AG10803 (cell line): ENCODE results near the gene USP50.
A peak's percentile ranks its signal among the peaks of the same experiment; 100 is the strongest.
"Not testable (repeated sequence)": the region's sequence is repeated elsewhere in the genome, so short reads cannot be mapped to it uniquely, and the experiment has no call there.

ENCODE experiments used
- DNase-seq: peaks from one replicate; pipeline ENCODE4 v3.0.0; 2010; ENCODE audit warnings: low read depth
- H3K4me3 ChIP-seq: 2 replicates; pipeline ENCODE4 v1.5.1; 2011; ENCODE audit warnings: mild to moderate bottlenecking, low read length, control low read depth
- TF ChIP-seq, protein P1 (sequence below): conservative IDR thresholded peaks from 2 replicates; pipeline ENCODE4 v1.5.1; 2011; ENCODE audit warnings: mild to moderate bottlenecking, low read length, control low read depth, inconsistent platforms

USP50 gene

DNA sequence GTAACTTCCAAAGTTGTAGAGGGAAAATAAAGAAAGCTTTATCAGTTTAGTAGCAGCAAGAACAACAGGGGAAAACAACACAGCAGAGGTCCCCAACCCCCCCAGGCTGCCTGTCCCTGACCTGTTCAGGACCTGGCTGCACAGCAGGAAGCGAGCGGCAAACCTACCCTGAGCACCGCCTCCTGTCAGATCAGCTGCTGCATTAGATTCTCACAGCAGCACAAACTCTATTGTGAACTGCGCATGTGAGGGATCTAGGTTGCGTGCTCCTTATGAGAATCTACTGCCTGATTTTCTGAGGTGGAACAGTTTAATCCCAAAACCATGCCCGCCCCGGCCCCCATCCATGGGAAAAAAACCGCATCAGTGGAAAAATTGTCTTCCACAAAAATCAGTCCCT lies 40.3 kb downstream of the USP50 start:
- no peak overlapping the region for H3K4me3 ChIP-seq
- DNase-seq, result no peak
- TF ChIP-seq, protein P1, sequence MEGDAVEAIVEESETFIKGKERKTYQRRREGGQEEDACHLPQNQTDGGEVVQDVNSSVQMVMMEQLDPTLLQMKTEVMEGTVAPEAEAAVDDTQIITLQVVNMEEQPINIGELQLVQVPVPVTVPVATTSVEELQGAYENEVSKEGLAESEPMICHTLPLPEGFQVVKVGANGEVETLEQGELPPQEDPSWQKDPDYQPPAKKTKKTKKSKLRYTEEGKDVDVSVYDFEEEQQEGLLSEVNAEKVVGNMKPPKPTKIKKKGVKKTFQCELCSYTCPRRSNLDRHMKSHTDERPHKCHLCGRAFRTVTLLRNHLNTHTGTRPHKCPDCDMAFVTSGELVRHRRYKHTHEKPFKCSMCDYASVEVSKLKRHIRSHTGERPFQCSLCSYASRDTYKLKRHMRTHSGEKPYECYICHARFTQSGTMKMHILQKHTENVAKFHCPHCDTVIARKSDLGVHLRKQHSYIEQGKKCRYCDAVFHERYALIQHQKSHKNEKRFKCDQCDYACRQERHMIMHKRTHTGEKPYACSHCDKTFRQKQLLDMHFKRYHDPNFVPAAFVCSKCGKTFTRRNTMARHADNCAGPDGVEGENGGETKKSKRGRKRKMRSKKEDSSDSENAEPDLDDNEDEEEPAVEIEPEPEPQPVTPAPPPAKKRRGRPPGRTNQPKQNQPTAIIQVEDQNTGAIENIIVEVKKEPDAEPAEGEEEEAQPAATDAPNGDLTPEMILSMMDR, result no peak

DNA sequence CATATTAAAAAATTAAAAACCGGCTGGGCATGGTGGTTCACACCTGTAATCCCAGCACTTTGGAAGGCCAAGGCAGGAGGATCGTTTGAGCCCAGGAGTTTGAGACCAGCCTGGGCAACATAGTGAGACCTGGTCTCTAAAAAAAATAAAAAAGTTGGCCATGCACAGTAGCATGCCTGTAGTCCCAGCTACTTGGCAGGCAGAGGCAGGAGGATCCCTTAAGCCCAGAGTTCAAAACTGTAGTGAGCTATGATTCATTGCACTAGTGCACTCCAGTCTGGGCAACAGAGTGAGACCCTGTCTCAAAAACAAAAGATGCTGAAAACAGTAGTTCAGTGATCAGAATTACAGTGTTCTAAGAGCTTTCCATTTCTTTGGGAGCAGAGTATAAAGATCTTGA lies 40.8 kb downstream of the USP50 start:
- not testable (repeated sequence) for H3K4me3 ChIP-seq, DNase-seq

DNA sequence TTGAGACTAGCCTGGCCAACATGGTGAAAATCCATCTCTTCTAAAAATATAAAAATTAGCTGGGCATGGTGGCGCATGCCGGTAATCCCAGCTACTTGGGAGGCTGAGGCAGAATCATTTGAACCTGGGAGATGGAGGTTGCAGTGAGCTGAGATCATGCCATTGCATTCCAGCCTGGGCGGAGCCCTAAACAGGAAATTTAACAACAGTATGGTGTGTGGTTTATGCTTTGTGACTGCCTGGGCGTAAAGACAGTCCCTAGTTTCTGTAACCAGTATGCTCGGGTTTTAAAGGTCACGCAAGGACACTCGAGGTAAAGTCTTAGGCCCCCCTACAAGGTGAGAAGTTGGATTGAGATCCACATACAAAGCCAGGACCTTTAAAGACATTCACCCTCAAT lies 43.3 kb downstream of the USP50 start:
- TF ChIP-seq, protein P1, result no peak
- H3K4me3 ChIP-seq, result no peak overlapping the region

DNA sequence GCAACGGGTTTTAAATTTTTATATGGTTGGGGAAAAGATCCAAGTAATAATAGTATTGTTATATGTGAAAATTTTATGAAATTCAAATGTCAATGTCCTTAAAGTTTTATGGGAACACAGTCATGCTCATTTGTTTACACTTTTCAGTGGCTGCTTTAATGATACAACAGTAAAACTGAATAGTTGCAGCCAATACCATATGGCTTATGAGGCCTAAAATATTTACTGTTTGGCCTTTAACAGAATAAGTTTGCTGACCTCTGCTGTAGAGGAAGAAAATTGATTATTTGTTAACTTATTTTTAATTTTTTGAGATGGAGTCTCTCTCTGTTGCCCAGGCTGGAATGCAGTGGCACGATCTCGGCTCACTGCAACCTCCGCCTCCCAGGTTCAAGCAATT lies 44.7 kb downstream of the USP50 start:
- H3K4me3 ChIP-seq, result no peak overlapping the region
- TF ChIP-seq, protein P1, result no peak
- no peak for DNase-seq

More for the DNA sequence above, 43.3 kb downstream of the USP50 start:
- no peak for DNase-seq

DNA sequence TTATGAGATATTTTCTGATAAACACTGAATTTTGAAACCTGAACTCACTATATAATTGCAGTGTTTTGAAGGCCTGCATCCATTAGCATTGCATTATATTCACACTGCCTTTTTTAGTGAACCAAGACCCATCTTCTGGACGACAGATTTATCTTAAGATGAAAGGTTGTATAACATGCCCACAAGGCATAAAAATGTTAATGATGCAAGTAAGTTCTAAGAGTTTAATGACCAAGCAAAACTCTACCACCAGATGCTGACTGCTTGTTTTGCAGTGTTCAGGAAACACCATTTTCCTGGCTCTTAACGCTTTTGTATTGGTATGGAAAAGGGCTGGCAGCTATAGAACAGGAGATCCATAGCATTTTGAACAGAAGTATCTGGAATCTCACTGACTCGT lies 46.1 kb downstream of the USP50 start:
- TF ChIP-seq, protein P1, result no peak
- DNase-seq, result peak; percentile 40
- no peak overlapping the region for H3K4me3 ChIP-seq

DNA sequence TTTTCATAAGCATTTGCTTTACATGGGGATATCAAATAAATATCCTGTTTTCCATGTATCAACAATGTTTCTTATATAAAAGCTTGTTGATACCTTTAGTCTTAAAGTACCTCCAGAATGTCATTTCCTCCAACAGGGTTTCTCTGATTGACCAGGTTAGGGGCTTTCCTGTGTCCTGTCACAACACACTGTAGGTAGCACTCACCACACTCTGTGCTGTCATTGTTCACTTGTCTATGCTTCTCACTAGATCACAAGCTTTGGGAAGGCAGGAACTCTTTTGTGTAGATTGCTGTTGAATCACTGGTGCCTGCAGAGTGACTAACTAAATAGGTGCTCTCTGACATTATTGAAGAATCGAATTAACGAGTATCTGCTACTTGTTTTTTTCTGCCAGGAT lies 49.8 kb downstream of the USP50 start:
- no peak for DNase-seq
- H3K4me3 ChIP-seq, result no peak overlapping the region
- TF ChIP-seq, protein P1, result no peak

DNA sequence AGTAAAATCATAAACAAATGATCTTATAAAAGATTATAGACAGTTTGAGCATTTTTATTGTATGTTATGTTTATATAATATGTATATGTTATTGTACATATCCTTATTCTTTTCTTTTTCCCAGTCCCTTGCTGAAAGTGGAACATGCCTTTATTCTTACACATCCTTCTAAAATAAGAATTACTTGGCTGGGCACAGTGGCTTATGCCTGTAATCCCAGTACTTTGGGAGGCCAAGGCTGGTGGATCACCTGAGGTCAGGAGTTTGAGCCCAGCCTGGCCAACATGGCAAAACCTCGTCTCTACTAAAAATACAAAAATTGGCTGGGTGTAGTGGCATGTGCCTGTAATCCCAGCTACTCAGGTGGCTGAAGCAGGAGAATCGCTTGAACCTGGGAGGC lies 51.9 kb downstream of the USP50 start:
- not testable (repeated sequence) for H3K4me3 ChIP-seq, DNase-seq

DNA sequence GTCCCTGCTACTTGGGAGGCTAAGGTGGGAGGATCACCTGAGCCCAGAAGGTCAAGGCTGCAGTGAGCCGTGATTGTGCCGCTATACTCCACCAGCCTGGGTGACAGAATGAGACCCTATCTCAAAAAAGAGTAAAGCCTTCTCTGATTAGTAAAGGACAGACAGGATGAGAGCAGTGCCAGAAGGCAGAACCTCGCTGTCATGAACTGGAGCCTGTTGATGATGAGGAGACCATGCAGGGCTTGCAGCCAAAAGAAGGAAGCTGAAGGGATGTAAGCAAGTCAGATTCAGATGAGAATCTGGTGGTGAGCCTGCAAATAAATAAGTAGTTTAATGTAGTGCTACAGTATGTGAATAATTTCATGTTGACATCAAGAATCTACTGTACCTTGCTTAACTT lies 52.8 kb downstream of the USP50 start:
- TF ChIP-seq, protein P1, result no peak
- DNase-seq, result no peak
- H3K4me3 ChIP-seq, result no peak overlapping the region
